ENCODE data around the gene CEP68.

GRCh38 chr2:65061146-65061909, 5.1 kb downstream of the CEP68 start:
- TF ChIP-seq CTCF (IDR thresholded peaks at IDR 0.05) (no peak), POLR2A (IDR thresholded peaks at IDR 0.05) (no peak)
